CD14-positive monocyte (primary cell): ENCODE data around the gene LYSMD3. TPM values are rescaled to one million over a fixed set of nuclear protein-coding genes. Genes with fewer than 3 reads are reported as not detected.

ENCODE experiments used
- DNase-seq, 3 donors: peaks; one replicate each; pipeline ENCODE4 v3.0.0-alpha.2; 2011 to 2022
- H2AFZ ChIP-seq: 2 replicates; pipeline ENCODE4 v1.6.0; 2012; ENCODE audit warnings: mild to moderate bottlenecking, low read depth, low read length, inconsistent platforms; ENCODE audit not compliant: insufficient read depth, poor library complexity, severe bottlenecking
- H3K27ac ChIP-seq, 2 donors: 1 replicate in 1 of 2; 2 replicates in 1 of 2; pipeline ENCODE4 v1.5.1; 2012 to 2013; ENCODE audit warnings: low read length in 2 of 2, control low read depth in 1 of 2, inconsistent platforms in 1 of 2, low read depth in 1 of 2, mild to moderate bottlenecking in 1 of 2
- H3K27me3 ChIP-seq, 2 donors: one replicate each; pipeline versions ENCODE4 v1.6.0 to v1.6.1; 2011 to 2013; ENCODE audit warnings: low read length in 2 of 2; ENCODE audit not compliant: control insufficient read depth in 2 of 2, insufficient read depth in 2 of 2
- H3K36me3 ChIP-seq, 2 donors: replicated peaks in 1 of 2; 1 replicate in 1 of 2; 2 replicates in 1 of 2; pipeline versions ENCODE4 v1.5.1 to v1.6.1; 2012 to 2013; ENCODE audit warnings: low read length in 2 of 2, control low read depth in 1 of 2, inconsistent platforms in 1 of 2, mild to moderate bottlenecking in 1 of 2; ENCODE audit not compliant: insufficient read depth in 2 of 2, control insufficient read depth in 1 of 2
- H3K4me1 ChIP-seq, 2 donors: 1 replicate in 1 of 2; 2 replicates in 1 of 2; pipeline versions ENCODE4 v1.5.1 to v1.6.1; 2012 to 2013; ENCODE audit warnings: low read length in 2 of 2, control low read depth in 1 of 2, inconsistent platforms in 1 of 2, mild to moderate bottlenecking in 1 of 2, moderate library complexity in 1 of 2; ENCODE audit not compliant: insufficient read depth in 2 of 2, control insufficient read depth in 1 of 2
- H3K4me2 ChIP-seq: replicated peaks from 2 replicates; pipeline ENCODE3; 2012; ENCODE audit warnings: low read length, moderate library complexity, mild to moderate bottlenecking; ENCODE audit not compliant: poor library complexity, severe bottlenecking; ENCODE audit errors: extremely low read depth
- H3K4me3 ChIP-seq, 3 experiments: fragments of 200-600 bp in 1 of 3; sonication (generic) in 1 of 3; replicated peaks in 1 of 3; 1 replicate in 2 of 3; 2 replicates in 1 of 3; pipeline ENCODE4 v1.5.1; 2011 to 2013; ENCODE audit warnings: low read length in 3 of 3, mild to moderate bottlenecking in 3 of 3, control low read depth in 2 of 3, low read depth in 2 of 3, inconsistent platforms in 1 of 3, moderate library complexity in 1 of 3
- H3K79me2 ChIP-seq: 2 replicates; pipeline ENCODE4 v1.6.0; 2012; ENCODE audit warnings: mild to moderate bottlenecking, control low read depth, inconsistent platforms, low read length, moderate library complexity; ENCODE audit not compliant: insufficient read depth
- H3K9ac ChIP-seq: 2 replicates; pipeline ENCODE4 v1.6.0; 2017; ENCODE audit warnings: low read length, mild to moderate bottlenecking; ENCODE audit not compliant: insufficient read depth, poor library complexity, severe bottlenecking
- H3K9me3 ChIP-seq, 2 donors: replicated peaks in 1 of 2; 1 replicate in 1 of 2; 2 replicates in 1 of 2; pipeline versions ENCODE4 v1.5.1 to v1.6.1; 2012 to 2013; ENCODE audit warnings: low read length in 2 of 2, control low read depth in 1 of 2; ENCODE audit not compliant: control insufficient read depth in 1 of 2, insufficient read depth in 1 of 2
- H4K20me1 ChIP-seq: 2 replicates; pipeline ENCODE4 v1.6.0; 2012; ENCODE audit warnings: mild to moderate bottlenecking, low read length, control low read depth, moderate library complexity; ENCODE audit not compliant: insufficient read depth
- H3K27ac Mint-ChIP-seq, 7 donors: one replicate each; pipeline ENCODE4 v1.8.0; 2020; ENCODE audit warnings: mild to moderate bottlenecking in 7 of 7, mixed read lengths in 7 of 7, moderate library complexity in 6 of 7, inconsistent platforms in 2 of 7
- H3K27me3 Mint-ChIP-seq, 3 donors: one replicate each; pipeline ENCODE4 v1.8.0; 2021 to 2022; ENCODE audit warnings: low read depth in 3 of 3, mild to moderate bottlenecking in 3 of 3, mixed read lengths in 3 of 3, moderate library complexity in 3 of 3, inconsistent platforms in 1 of 3
- H3K36me3 Mint-ChIP-seq, 2 donors: one replicate each; pipeline ENCODE4 v1.8.0; 2020; ENCODE audit warnings: mixed read lengths in 2 of 2, inconsistent platforms in 1 of 2, mild to moderate bottlenecking in 1 of 2
- H3K4me1 Mint-ChIP-seq: one replicate; pipeline ENCODE4 v1.8.0; 2020; ENCODE audit warnings: mild to moderate bottlenecking, mixed read lengths
- H3K4me3 Mint-ChIP-seq, 2 donors: one replicate each; pipeline ENCODE4 v1.8.0; 2020; ENCODE audit warnings: mild to moderate bottlenecking in 2 of 2, mixed read lengths in 2 of 2, moderate library complexity in 1 of 2
- H3K9me3 Mint-ChIP-seq, 7 donors: one replicate each; pipeline ENCODE4 v1.8.0; 2020 to 2022; ENCODE audit warnings: mixed read lengths in 7 of 7, mild to moderate bottlenecking in 6 of 7, moderate library complexity in 6 of 7, inconsistent platforms in 2 of 7
- whole genome bisulfite sequencing: methylation state at CpG from one replicate; pipeline ENCODE4 v1.1.5; 2013; ENCODE audit warnings: missing lambda C conversion rate; ENCODE audit not compliant: insufficient coverage; 5-methylcytosine and 5-hydroxymethylcytosine counted together
- intact Hi-C, 2 donors: fragments of 100-400 bp; cut with micrococcal nuclease; formaldehyde crosslinking; loops; one replicate each; pipeline versions ENCODE4 v1.15.0 to v1.15.1; 2023
- polyA plus RNA-seq, 3 donors: library from polyadenylated mRNA; depleted of rRNA in 1 of 3; unstranded in 2 of 3; stranded (reverse) in 1 of 3; fragments of 300-500 nt in 2 of 3; fragments of >200 nt in 1 of 3; fragmentation: Illumina TruSeq in 2 of 3; gene quantifications; 1 replicate in 2 of 3; 2 replicates in 1 of 3; pipeline ENCODE4 v1.2.3, GENCODE V29; 2012 to 2021
- TF ChIP-seq, protein P1 (sequence below): fragments of 200-600 bp; IDR thresholded peaks from one replicate; pipeline ENCODE4 v1.8.0; 2022; ENCODE audit warnings: antibody characterized with exemption, mild to moderate bottlenecking

LYSMD3 gene
- polyA plus RNA-seq, 3 donors = 6.0 to 12.1 (median 8.4) TPM

DNA sequence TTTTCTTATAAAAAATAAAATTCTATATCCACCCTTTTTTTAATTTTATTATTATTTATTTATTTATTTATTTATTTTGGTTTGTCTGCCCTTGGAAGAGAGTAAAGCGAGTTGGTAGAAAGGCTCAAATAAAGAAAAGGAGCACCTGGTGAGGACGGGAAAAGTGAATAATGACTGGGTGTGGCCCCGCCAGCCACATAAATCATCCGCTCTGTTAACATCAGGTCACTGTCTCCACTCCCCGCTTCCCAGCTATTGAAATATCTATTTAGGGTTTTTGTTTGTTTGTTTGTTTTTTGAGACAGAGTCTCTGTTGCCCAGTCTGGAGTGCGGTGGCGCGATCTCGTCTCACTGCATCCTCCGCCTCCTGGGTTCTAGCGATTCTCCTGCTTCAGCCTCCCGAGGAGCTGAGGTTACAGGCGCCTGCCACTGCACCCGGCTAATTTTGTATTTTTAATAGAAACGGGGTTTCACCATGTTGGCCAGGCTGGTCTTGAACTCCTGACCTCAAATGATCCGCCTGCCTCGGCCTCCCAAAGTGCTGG, 53.9 kb downstream of the LYSMD3 start:
- Histone ChIP-seq H3K27me3 (no peaks in the 10 kb centered on the region), H3K4me1 (peaks cover 19 to 22% of the 10 kb centered on the region in 2 donors), H3K4me3 (no peak overlapping the region), H3K9me3 (no peaks in the 10 kb centered on the region), H2AFZ (peak overlapping the region; percentile 98), H3K27ac (no peak overlapping the region), H3K9ac (no peak overlapping the region), H3K36me3 (no peaks in the 10 kb centered on the region), H3K4me2 (no peak overlapping the region), H3K79me2 (peaks cover 6% of the 10 kb centered on the region), H4K20me1 (no peaks in the 10 kb centered on the region)
- Mint-ChIP-seq H3K27me3 (peaks cover 3 to 7% (median 7%) of the 10 kb centered on the region in 3 donors), H3K4me1 (peaks cover 22% of the 10 kb centered on the region), H3K9me3 (peaks cover 0 to 2% (median 2%) of the 10 kb centered on the region in 7 donors), H3K36me3 (no peaks in the 10 kb centered on the region), H3K4me3 (no peak overlapping the region), H3K27ac (no peak overlapping the region)
- no CpG with 5 or more reads among the region's 17 CpGs for WGBS
- TF ChIP-seq, protein P1, sequence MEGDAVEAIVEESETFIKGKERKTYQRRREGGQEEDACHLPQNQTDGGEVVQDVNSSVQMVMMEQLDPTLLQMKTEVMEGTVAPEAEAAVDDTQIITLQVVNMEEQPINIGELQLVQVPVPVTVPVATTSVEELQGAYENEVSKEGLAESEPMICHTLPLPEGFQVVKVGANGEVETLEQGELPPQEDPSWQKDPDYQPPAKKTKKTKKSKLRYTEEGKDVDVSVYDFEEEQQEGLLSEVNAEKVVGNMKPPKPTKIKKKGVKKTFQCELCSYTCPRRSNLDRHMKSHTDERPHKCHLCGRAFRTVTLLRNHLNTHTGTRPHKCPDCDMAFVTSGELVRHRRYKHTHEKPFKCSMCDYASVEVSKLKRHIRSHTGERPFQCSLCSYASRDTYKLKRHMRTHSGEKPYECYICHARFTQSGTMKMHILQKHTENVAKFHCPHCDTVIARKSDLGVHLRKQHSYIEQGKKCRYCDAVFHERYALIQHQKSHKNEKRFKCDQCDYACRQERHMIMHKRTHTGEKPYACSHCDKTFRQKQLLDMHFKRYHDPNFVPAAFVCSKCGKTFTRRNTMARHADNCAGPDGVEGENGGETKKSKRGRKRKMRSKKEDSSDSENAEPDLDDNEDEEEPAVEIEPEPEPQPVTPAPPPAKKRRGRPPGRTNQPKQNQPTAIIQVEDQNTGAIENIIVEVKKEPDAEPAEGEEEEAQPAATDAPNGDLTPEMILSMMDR = no peak
- no peak for DNase-seq
- intact Hi-C loops = loop anchor here in 1 of 2 donors (5.0 to 10.0 kb wide), 2 partner anchors 51 to 52 kb away; partner anchors contain the start of gene LYSMD3

DNA sequence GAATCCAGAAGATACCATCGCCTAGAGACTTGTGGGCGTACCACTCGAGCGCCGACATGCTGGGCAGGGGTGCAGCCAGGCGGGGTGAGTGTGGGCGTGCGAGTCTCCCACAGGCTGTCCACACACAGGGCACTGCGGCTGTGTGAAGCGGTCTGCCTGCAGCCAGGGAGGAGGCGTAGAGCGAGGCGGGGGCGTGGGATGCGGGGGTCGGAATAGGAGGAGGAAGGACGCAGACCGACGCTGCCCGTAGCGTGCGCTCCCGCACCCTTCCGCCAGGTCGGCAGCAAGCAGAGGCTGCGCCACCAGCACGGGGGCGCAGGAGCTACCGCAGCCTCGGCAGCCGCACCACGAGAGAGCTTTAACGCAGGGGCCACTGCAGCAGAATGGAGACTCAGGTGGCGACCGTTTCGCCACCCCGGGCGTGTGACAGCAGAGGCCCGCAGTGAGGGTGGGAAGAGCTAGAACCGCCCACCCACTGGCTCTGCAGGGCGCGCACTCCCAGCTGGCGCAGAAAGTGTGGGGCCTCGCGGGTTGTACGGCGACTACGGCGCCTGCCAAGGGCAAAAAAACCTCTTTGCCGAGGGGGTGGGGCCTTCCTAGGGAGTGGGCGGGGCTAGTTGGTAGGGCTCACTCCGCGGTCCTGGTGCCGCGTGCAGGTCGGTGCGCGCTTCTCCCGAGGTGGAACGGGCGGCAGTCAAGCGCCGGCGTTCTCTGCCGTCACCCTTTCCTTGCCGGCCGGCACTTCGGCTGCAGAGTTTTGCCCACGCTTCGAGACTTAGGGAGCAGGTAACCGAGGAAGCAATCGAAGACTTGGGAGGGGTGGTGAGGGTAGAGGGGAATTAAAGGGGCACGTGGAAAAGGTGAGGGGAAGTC, 54.9 kb downstream of the LYSMD3 start, which contains the start of the genes MBLAC2 and POLR3G:
Gene MBLAC2 (minus strand): TSS at position 537 of the 873 bp plus-strand sequence. CDS start 479 bp downstream, at position 58.
Gene POLR3G (plus strand): TSS at position 630 of the 873 bp plus-strand sequence. CDS start 10,704 bp downstream, outside the sequence.
- Mint-ChIP-seq H3K36me3 (peaks cover 0 to 3% of the 10 kb centered on the region in 2 donors), H3K4me3 (peak within 1 kb of the TSS; percentile 95 to 97), H3K4me1 (peaks cover 22% of the 10 kb centered on the region), H3K27me3 (peaks cover 3 to 7% (median 3%) of the 10 kb centered on the region in 3 donors), H3K27ac (peak within 1 kb of the TSS; percentile 80 to 92 (median 88)), H3K9me3 (peaks cover 0 to 9% (median 3%) of the 10 kb centered on the region in 7 donors)
- WGBS = under 1% methylated on average over 67 of the region's 73 CpGs
- TF ChIP-seq, protein P1 = peak; percentile 55
- peak within 1 kb of the TSS; percentile 58 to 74 for H3K27ac ChIP-seq
- no peaks in the 10 kb centered on the region for H4K20me1 ChIP-seq
- H3K79me2 ChIP-seq = peaks cover 6% of the 10 kb centered on the region
- no peaks in the 10 kb centered on the region for H3K9me3 ChIP-seq
- H2AFZ ChIP-seq = peak within 1 kb of the TSS; percentile 98
- peak within 1 kb of the TSS; percentile 59 for H3K9ac ChIP-seq
- H3K4me3 ChIP-seq = peak within 1 kb of the TSS; percentile 74 to 90 (median 79)
- H3K36me3 ChIP-seq = no peaks in the 10 kb centered on the region
- no peaks in the 10 kb centered on the region for H3K27me3 ChIP-seq
- intact Hi-C loops = loop anchor here (5.0 to 10.0 kb wide), 3 partner anchors 50 to 62 kb away; partner anchors contain the start of gene LYSMD3 (in 1 of the 2)
- peak; percentile 72 to 82 (median 80) for DNase-seq
- peaks cover 19 to 22% of the 10 kb centered on the region in 2 donors for H3K4me1 ChIP-seq
- H3K4me2 ChIP-seq = peak within 1 kb of the TSS; percentile 97
